Choroid plexus epithelial cell (primary cell): ENCODE measurements around the gene TMEM198.
A peak's percentile ranks its signal among the peaks of the same experiment; 100 is the strongest.

Source experiments
- DNase-seq: peaks from one replicate; pipeline ENCODE4 v3.0.0-alpha.2; 2010; ENCODE audit warnings: low read depth
- H3K4me3 ChIP-seq: 2 replicates; pipeline ENCODE4 v1.5.1; 2011; ENCODE audit warnings: low read depth, mild to moderate bottlenecking, control low read depth, low read length, moderate library complexity
- TF ChIP-seq, protein P1 (sequence below): conservative IDR thresholded peaks from 2 replicates; pipeline ENCODE4 v1.5.1; 2011; ENCODE audit warnings: low read depth, mild to moderate bottlenecking, control low read depth, inconsistent platforms, low read length, moderate library complexity

Gene TMEM198

DNA sequence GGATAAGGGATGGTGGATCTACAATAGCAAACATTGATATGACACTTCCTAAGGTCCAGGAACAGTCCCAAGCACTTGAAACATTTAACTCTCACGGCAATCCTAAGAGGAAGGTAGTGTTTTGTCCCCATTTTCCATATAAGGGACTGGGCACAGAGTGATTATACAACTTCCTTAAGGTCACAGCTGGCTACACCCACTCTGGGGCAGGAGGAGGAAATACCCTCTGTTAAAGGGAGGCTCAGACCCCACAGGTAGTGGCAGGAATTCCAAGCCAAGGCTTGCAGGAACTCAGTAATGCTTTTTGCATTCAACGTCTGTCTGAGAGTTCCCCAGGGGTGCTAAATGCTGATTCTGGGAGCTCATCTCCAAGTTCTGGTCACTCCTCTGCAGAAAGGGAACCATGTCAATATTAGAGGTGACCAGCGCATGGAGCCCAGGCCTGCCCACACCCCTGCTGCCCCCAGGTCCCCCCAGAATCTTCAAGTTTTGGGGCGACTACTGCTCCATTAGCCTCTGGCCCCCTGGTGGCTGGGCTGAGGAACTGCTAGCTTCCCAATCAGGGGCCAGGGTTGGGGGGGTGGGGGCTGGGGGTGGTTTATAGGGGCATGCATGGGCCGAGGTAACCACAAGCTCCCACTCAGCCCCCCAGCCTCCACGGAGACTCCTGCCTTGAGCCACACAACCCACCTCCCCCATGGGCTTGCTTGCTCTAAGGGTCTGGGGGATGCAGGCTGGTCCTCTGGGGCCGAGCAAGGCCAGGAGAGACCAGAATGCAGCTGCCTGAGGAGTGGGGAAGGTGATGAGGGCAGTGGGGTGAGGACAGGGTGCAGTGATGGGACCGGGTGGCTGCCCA lies 16.4 kb downstream of the TMEM198 start:
- DNase-seq, result no peak
- no peak overlapping the region for H3K4me3 ChIP-seq
- TF ChIP-seq, protein P1, sequence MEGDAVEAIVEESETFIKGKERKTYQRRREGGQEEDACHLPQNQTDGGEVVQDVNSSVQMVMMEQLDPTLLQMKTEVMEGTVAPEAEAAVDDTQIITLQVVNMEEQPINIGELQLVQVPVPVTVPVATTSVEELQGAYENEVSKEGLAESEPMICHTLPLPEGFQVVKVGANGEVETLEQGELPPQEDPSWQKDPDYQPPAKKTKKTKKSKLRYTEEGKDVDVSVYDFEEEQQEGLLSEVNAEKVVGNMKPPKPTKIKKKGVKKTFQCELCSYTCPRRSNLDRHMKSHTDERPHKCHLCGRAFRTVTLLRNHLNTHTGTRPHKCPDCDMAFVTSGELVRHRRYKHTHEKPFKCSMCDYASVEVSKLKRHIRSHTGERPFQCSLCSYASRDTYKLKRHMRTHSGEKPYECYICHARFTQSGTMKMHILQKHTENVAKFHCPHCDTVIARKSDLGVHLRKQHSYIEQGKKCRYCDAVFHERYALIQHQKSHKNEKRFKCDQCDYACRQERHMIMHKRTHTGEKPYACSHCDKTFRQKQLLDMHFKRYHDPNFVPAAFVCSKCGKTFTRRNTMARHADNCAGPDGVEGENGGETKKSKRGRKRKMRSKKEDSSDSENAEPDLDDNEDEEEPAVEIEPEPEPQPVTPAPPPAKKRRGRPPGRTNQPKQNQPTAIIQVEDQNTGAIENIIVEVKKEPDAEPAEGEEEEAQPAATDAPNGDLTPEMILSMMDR, result peak; percentile 71

DNA sequence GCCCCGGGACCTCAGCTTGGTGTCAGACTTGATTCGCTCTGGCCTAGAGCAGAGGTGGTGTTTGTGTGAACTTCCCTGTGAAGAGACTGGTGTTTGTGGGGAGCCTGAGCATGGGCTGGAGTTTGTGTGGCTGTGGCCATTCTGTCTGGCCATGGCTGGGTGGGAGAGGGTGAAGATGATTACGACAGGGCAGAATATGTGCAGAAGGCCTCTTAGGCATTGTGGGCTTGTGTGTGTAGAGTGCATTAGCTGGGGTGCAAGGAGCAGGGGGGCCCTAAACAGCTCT lies 17.0 kb downstream of the TMEM198 start:
- TF ChIP-seq, protein P1, result no peak
- no peak overlapping the region for H3K4me3 ChIP-seq
- no peak for DNase-seq

DNA sequence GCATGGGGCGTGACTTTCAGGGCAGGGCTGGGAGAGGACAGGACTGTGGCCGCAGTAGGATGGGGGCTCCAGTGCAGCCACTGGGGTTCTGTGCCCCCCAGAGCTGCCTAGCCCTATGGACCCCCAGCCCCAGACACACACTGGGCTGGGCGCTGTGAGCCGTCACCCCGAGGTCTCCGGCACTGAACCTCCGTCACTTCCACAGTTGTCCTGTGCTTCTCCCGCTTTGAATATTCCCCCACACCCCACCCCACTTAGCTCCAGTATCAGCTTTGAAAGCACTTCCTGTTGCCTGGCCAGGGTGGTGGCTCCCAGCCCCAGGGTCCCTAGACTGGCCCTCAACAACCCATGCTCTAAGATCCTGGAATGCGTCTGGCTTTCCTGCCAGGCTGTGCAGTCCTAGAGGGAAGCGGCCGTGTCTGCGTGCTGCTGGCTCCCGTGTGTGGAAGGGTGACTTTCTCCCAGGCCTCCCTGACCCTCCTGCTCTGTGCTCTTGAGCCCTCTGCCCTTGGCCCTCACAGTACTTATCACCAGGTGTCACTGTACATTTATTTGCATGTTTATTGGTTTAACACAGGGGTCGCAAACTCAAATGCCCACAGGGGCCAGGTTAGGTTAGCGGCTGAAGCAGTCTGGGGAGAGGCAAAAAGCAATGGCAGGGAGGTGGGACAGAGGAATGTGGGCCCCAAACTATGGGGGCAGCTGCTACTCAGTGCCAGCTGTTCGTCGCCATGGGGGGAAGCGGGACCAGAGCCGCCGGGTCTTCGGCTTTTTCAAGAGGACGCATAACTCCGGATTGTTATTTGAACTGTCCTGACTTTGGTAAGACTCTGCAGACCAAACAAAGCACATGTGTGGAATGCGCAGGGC lies 17.6 kb downstream of the TMEM198 start:
- no peak overlapping the region for H3K4me3 ChIP-seq
- no peak for DNase-seq
- TF ChIP-seq, protein P1, result no peak

DNA sequence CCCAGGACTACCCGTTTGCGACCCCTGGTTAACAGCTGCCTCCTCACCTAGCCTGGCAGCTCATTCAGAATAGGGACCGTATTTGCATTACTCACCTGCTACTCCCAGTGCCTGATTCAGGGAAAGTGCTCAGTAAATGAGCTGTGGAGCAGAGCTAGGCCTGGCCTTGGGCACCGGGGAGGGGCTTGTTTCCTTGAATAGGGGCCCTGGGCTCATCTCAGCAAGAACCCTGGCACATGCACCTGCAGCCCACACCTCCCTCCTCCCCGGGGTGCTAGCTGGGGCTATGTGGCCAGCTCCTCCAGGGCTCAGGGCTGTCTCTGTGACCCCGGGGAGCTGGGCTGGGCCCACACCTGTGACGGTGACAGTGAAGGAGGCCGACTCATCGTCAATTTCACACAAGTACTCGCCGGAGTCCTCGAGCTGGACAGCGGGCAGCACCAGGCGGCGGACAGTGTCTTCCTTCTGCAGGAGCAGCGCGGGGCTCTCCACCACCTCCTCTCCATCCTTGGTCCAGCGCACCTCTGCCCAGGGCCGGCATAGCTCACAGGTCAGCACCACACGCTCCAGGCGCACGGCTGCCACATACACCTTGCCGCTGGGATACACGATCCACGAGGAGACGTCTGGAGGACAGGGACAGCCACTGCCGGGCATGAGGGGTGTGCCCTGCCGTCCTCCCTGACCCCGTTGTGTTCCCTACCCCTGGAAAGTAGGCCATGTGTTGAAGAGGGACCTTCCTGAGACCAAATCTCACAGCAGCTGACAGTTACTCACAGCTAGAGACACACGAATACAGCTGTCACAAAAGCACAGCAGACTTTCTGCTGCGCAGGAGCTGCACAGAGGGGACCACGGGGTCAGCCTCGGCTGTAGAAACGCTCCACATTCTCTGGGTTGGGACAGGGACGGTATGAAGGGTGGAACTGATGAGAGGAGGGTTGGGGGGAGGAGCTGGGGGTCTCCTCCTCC lies 18.5 kb downstream of the TMEM198 start:
- DNase-seq, result no peak
- TF ChIP-seq, protein P1, result no peak

DNA sequence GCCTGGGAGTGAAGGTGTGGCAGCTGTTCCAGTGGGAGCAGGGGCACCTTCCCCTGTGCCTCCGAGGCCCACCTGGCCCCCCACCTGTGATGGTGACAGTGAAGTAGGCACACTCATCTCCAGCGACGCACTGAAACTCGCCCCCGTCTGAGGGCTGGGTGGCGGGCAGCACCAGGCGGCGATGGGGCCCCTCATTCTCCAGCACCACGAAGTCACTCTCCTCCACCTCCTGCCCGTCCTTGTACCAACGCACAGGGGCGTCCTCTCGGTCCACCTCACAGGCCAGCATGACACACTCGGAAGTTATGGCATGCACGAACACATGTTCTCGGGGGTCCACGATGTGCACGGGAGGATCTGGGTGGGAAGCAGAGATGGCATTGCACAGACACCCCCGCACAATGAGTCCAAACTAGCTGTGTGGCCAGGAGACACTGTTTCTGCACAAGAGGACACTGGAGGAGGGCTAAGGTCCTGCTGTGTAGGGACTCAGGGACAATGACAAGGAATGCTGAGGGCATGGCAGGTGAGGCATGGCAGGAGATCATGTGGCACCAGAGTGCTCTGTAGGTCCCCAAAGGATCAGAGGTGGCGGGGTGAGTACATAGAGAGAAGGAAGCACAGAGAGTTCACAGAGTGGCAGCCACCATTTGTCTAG lies 19.6 kb downstream of the TMEM198 start:
- TF ChIP-seq, protein P1, result no peak
- no peak for DNase-seq
- H3K4me3 ChIP-seq, result no peak overlapping the region

More for the DNA sequence above, 18.5 kb downstream of the TMEM198 start:
- H3K4me3 ChIP-seq, result no peak overlapping the region
